Mammary epithelial cell (primary cell): ENCODE measurements around the gene REP15.

Experiments used
- CTCF ChIP-seq, 2 donors: IDR thresholded peaks in 1 of 2; conservative IDR thresholded peaks in 1 of 2; 2 replicates each; pipeline ENCODE4 v1.5.1; 2011 to 2012; ENCODE audit warnings: inconsistent platforms in 2 of 2, low read length in 2 of 2, mild to moderate bottlenecking in 2 of 2, control low read depth in 1 of 2, low read depth in 1 of 2; ENCODE audit not compliant: insufficient read depth in 1 of 2; ENCODE audit errors: extremely low read depth in 1 of 2
- EZH2 ChIP-seq: IDR thresholded peaks from 2 replicates; pipeline ENCODE4 v1.6.1; 2012; ENCODE audit warnings: low read length, inconsistent platforms, borderline replicate concordance

DNA sequence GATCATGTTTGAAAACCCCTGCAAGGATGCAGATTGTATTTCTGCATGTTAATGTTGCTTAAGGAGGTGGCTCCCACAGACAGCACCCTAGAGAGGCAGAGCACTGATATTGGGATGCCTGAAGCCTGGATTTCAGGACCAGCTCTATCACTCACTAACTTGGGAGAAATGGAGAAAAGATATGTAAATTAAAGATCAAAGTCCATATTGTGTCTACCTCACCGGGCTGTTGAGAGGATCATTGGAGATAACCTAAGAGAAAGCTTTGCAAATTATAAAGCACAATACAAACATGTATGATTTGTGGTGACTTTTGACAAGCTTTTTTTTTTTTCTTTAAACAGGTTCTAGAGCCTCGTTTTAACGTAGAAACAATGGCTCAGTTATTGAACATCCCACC is 7.6 kb upstream of the REP15 start:
- TF ChIP-seq CTCF (conservative IDR thresholded peaks at IDR 0.05 in 1 of 2, IDR thresholded peaks at IDR 0.05 in 1 of 2; ENCODE audit: extremely low read depth in 1 of 2, insufficient read depth in 1 of 2, low read depth in 1 of 2, low read length in 2 of 2) (no peak), EZH2 (no peak)
